ENCODE results near the gene IL17RE. TPM values are rescaled to one million over a fixed set of nuclear protein-coding genes. Genes with fewer than 3 reads are reported as not detected.

The IL17RE gene
- total RNA-seq, 2 donors from 2014 or later: 1.2 to 1.6 TPM

DNA sequence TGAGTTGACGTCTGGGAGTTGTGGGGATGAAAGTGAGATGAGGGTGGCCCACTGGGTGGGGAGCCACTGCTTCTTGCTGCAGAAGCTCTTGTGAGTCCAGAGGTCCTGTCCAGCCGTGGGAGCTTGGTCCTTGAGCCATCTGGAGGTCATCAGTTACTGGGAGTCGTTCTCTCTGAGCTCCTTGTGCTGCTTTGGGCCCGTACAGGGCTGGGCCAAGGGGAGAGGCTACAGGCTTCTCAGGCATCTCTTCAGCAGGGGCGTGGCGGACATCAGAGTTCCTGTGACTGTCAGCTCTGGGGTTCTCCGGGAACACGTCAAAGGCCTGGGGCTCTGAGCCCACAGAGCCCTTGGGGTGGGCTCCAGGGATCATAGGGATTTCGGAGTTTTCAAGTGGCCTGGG lies 47.0 kb downstream of the IL17RE start:
- 87 to 92% methylated on average over 6 to 9 of the region's 9 CpGs for WGBS, 2 experiments (ENCODE audit: insufficient coverage in 1 of 2, insufficient read length in 1 of 2)
- no peak overlapping the region for H3K9ac ChIP-seq (ENCODE audit: extremely low read depth, low read length, poor library complexity, severe bottlenecking)

DNA sequence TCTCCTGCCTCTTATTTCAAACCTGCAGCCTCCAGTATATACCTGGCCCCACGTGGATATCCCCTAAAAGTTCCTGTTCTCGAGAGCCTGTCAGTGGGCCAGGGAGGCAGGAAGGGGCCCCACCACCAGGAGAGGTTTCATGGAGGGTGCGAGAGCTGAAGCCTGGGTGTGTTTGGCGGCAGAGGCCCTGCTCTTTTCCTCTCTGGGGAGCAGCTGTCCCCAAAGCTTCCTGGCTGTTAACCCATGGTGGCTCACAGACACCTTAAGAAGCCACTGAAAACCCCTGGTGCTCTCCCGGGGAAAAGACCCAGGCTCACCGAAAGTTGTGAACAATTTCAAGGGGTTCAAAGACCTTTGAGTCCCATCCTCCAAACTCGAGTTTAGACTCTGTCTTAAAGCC lies 48.5 kb downstream of the IL17RE start:
- WGBS, 2 experiments (ENCODE audit: insufficient coverage in 1 of 2, insufficient read length in 1 of 2): 62 to 66% methylated on average over 6 to 7 of the region's 7 CpGs
- no peak for DNase-seq
- no peak overlapping the region for H3K27ac ChIP-seq (ENCODE audit: low read depth, low read length)
- H3K27ac Mint-ChIP-seq: no peak overlapping the region
- no peaks in the 10 kb centered on the region for H3K4me1 ChIP-seq (ENCODE audit: control insufficient read depth, insufficient read depth, low read length)
- H3K27me3 ChIP-seq (ENCODE audit: control insufficient read depth, insufficient read depth, low read length, poor library complexity, severe bottlenecking): no peaks in the 10 kb centered on the region
- TF ChIP-seq, protein P1, sequence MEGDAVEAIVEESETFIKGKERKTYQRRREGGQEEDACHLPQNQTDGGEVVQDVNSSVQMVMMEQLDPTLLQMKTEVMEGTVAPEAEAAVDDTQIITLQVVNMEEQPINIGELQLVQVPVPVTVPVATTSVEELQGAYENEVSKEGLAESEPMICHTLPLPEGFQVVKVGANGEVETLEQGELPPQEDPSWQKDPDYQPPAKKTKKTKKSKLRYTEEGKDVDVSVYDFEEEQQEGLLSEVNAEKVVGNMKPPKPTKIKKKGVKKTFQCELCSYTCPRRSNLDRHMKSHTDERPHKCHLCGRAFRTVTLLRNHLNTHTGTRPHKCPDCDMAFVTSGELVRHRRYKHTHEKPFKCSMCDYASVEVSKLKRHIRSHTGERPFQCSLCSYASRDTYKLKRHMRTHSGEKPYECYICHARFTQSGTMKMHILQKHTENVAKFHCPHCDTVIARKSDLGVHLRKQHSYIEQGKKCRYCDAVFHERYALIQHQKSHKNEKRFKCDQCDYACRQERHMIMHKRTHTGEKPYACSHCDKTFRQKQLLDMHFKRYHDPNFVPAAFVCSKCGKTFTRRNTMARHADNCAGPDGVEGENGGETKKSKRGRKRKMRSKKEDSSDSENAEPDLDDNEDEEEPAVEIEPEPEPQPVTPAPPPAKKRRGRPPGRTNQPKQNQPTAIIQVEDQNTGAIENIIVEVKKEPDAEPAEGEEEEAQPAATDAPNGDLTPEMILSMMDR (conservative IDR thresholded peaks at IDR 0.05): no peak
- H3K36me3 ChIP-seq (ENCODE audit: control insufficient read depth, insufficient read depth, low read length): no peaks in the 10 kb centered on the region
- no peak overlapping the region for H3K9ac ChIP-seq (ENCODE audit: extremely low read depth, low read length, poor library complexity, severe bottlenecking)
- peaks cover 13% of the 10 kb centered on the region for H3K4me1 Mint-ChIP-seq
- H3K9me3 ChIP-seq (ENCODE audit: control insufficient read depth, low read length): no peaks in the 10 kb centered on the region
- peaks cover 4% of the 10 kb centered on the region for H3K36me3 Mint-ChIP-seq (ENCODE audit: low read depth)
- no peak overlapping the region for H3K4me3 ChIP-seq (ENCODE audit: low read length)
- peak overlapping the region; percentile 62 for H3K4me3 Mint-ChIP-seq
- H3K27me3 Mint-ChIP-seq (ENCODE audit: insufficient read depth): peaks cover 19% of the 10 kb centered on the region
- no peaks in the 10 kb centered on the region for H3K9me3 Mint-ChIP-seq

More for the DNA sequence above, 47.0 kb downstream of the IL17RE start:
- Mint-ChIP-seq H3K27ac (no peak overlapping the region), H3K4me3 (no peak overlapping the region), H3K4me1 (peaks cover 5% of the 10 kb centered on the region), H3K9me3 (no peaks in the 10 kb centered on the region), H3K36me3 (ENCODE audit: low read depth) (peaks cover 4% of the 10 kb centered on the region), H3K27me3 (ENCODE audit: insufficient read depth) (peaks cover 19% of the 10 kb centered on the region)
- TF ChIP-seq, protein P1 (conservative IDR thresholded peaks at IDR 0.05): no peak
- peak; percentile 32 for DNase-seq
- H3K36me3 ChIP-seq (ENCODE audit: control insufficient read depth, insufficient read depth, low read length): no peaks in the 10 kb centered on the region
- H3K4me1 ChIP-seq (ENCODE audit: control insufficient read depth, insufficient read depth, low read length): no peaks in the 10 kb centered on the region
- H3K27ac ChIP-seq (ENCODE audit: low read depth, low read length): no peak overlapping the region
- H3K27me3 ChIP-seq (ENCODE audit: control insufficient read depth, insufficient read depth, low read length, poor library complexity, severe bottlenecking): no peaks in the 10 kb centered on the region
- H3K4me3 ChIP-seq (ENCODE audit: low read length): no peak overlapping the region
- no peaks in the 10 kb centered on the region for H3K9me3 ChIP-seq (ENCODE audit: control insufficient read depth, low read length)

- Histone ChIP-seq H3K9me3 (ENCODE audit: control insufficient read depth, low read length) (no peaks in the 10 kb centered on the region), H3K4me3 (ENCODE audit: low read length) (peak overlapping the region; percentile 75), H3K9ac (ENCODE audit: extremely low read depth, low read length, poor library complexity, severe bottlenecking) (no peak overlapping the region), H3K36me3 (ENCODE audit: control insufficient read depth, insufficient read depth, low read length) (no peaks in the 10 kb centered on the region), H3K27ac (ENCODE audit: low read depth, low read length) (no peak overlapping the region), H3K4me1 (ENCODE audit: control insufficient read depth, insufficient read depth, low read length) (no peaks in the 10 kb centered on the region), H3K27me3 (ENCODE audit: control insufficient read depth, insufficient read depth, low read length, poor library complexity, severe bottlenecking) (no peaks in the 10 kb centered on the region)
- Mint-ChIP-seq H3K27ac (no peak overlapping the region), H3K36me3 (ENCODE audit: low read depth) (peaks cover 4% of the 10 kb centered on the region), H3K9me3 (no peaks in the 10 kb centered on the region), H3K27me3 (ENCODE audit: insufficient read depth) (peaks cover 19% of the 10 kb centered on the region), H3K4me3 (peak overlapping the region; percentile 62), H3K4me1 (peaks cover 13% of the 10 kb centered on the region)
- DNase-seq: no peak
- TF ChIP-seq, protein P1 (conservative IDR thresholded peaks at IDR 0.05): no peak
- 47 to 50% methylated on average over 10 of the region's 10 CpGs for WGBS, 2 experiments (ENCODE audit: insufficient coverage in 1 of 2, insufficient read length in 1 of 2)
These were observed 48.9 kb downstream of the IL17RE start for GRCh38 chr3:9951598-9951961.
